Ishikawa (cell line): Measurements from ENCODE around the gene CCDC138.

Source experiments
- CEBPB ChIP-seq: IDR thresholded peaks from 2 replicates; pipeline ENCODE4 v1.6.1; 2012
- CREB1 ChIP-seq: IDR thresholded peaks from 2 replicates; pipeline ENCODE4 v1.6.1; 2012; ENCODE audit warnings: low read depth
- EGR1 ChIP-seq: IDR thresholded peaks from 2 replicates; pipeline ENCODE4 v1.6.1; 2012
- EP300 ChIP-seq: IDR thresholded peaks from 2 replicates; pipeline ENCODE4 v1.6.1; 2012; ENCODE audit warnings: borderline replicate concordance
- FOXM1 ChIP-seq: IDR thresholded peaks from 2 replicates; pipeline ENCODE4 v1.6.1; 2012; ENCODE audit warnings: low read depth, borderline replicate concordance
- NFIC ChIP-seq: IDR thresholded peaks from 2 replicates; pipeline ENCODE4 v1.6.1; 2012
- RAD21 ChIP-seq: IDR thresholded peaks from 2 replicates; pipeline ENCODE4 v1.6.1; 2012; ENCODE audit warnings: low read depth
- TAF1 ChIP-seq: IDR thresholded peaks from 2 replicates; pipeline ENCODE4 v1.6.1; 2012; ENCODE audit warnings: low read depth, mild to moderate bottlenecking
- TCF12 ChIP-seq: IDR thresholded peaks from 2 replicates; pipeline ENCODE4 v1.6.1; 2012; ENCODE audit warnings: low read depth
- TEAD4 ChIP-seq: IDR thresholded peaks from 2 replicates; pipeline ENCODE4 v1.6.1; 2012
- USF1 ChIP-seq: IDR thresholded peaks from 2 replicates; pipeline ENCODE4 v1.6.1; 2012
- YY1 ChIP-seq: IDR thresholded peaks from 2 replicates; pipeline ENCODE4 v1.6.1; 2012; ENCODE audit warnings: low read depth
- ZBTB7A ChIP-seq: IDR thresholded peaks from 2 replicates; pipeline ENCODE4 v1.6.1; 2012; ENCODE audit warnings: low read depth
- TF ChIP-seq, protein P1 (sequence below): IDR thresholded peaks from 2 replicates; pipeline ENCODE4 v1.6.1; 2012
- TF ChIP-seq, protein P2 (sequence below): IDR thresholded peaks from 2 replicates; pipeline ENCODE4 v1.6.1; 2012; ENCODE audit warnings: low read depth, mild to moderate bottlenecking

CCDC138 gene

GRCh38 chr2:108786354-108787215 lies at the start of gene CCDC138:
CCDC138 (plus strand) TSS chr2:108786771; CDS start chr2:108786823, 52 bp downstream.
- TF ChIP-seq EGR1, result 0 out of 2 replicates have a peak, but pooled peaks have one; percentile 26
- peak; percentile 43 for TF ChIP-seq TEAD4
- TF ChIP-seq, protein P1, sequence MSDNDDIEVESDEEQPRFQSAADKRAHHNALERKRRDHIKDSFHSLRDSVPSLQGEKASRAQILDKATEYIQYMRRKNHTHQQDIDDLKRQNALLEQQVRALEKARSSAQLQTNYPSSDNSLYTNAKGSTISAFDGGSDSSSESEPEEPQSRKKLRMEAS, result peak; percentile 66
- TF ChIP-seq CEBPB, result no peak
- peak; percentile 65; the same call in 1 of the 2 replicates for TF ChIP-seq CREB1
- no peak for TF ChIP-seq YY1
- 0 out of 2 replicates have a peak, but pooled peaks have one; percentile 18 for TF ChIP-seq TCF12
- TF ChIP-seq ZBTB7A, result peak; percentile 85
- TF ChIP-seq TAF1, result peak; percentile 59; the same call in 1 of the 2 replicates

- TF ChIP-seq YY1 (no peak), ZBTB7A (no peak), TCF12 (no peak), CREB1 (no peak), CEBPB (no peak), FOXM1 (no peak), NFIC (no peak), TEAD4 (no peak), RAD21 (no peak), TAF1 (no peak), EP300 (no peak), EGR1 (no peak), USF1 (no peak)
- TF ChIP-seq, protein P2, sequence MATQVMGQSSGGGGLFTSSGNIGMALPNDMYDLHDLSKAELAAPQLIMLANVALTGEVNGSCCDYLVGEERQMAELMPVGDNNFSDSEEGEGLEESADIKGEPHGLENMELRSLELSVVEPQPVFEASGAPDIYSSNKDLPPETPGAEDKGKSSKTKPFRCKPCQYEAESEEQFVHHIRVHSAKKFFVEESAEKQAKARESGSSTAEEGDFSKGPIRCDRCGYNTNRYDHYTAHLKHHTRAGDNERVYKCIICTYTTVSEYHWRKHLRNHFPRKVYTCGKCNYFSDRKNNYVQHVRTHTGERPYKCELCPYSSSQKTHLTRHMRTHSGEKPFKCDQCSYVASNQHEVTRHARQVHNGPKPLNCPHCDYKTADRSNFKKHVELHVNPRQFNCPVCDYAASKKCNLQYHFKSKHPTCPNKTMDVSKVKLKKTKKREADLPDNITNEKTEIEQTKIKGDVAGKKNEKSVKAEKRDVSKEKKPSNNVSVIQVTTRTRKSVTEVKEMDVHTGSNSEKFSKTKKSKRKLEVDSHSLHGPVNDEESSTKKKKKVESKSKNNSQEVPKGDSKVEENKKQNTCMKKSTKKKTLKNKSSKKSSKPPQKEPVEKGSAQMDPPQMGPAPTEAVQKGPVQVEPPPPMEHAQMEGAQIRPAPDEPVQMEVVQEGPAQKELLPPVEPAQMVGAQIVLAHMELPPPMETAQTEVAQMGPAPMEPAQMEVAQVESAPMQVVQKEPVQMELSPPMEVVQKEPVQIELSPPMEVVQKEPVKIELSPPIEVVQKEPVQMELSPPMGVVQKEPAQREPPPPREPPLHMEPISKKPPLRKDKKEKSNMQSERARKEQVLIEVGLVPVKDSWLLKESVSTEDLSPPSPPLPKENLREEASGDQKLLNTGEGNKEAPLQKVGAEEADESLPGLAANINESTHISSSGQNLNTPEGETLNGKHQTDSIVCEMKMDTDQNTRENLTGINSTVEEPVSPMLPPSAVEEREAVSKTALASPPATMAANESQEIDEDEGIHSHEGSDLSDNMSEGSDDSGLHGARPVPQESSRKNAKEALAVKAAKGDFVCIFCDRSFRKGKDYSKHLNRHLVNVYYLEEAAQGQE, result no peak
- TF ChIP-seq, protein P1, result no peak
Measured at GRCh38 chr2:108776475-108776874, 10.1 kb upstream of the CCDC138 start.

- TF ChIP-seq TCF12 (no peak), USF1 (no peak), RAD21 (no peak), YY1 (no peak), ZBTB7A (no peak), CREB1 (no peak), EGR1 (no peak), CEBPB (no peak), TEAD4 (no peak), EP300 (no peak), NFIC (no peak), TAF1 (no peak), FOXM1 (no peak)
- TF ChIP-seq, protein P2, result no peak
- TF ChIP-seq, protein P1, result no peak
Measured at GRCh38 chr2:108778857-108779256, 7.7 kb upstream of the CCDC138 start.

DNA sequence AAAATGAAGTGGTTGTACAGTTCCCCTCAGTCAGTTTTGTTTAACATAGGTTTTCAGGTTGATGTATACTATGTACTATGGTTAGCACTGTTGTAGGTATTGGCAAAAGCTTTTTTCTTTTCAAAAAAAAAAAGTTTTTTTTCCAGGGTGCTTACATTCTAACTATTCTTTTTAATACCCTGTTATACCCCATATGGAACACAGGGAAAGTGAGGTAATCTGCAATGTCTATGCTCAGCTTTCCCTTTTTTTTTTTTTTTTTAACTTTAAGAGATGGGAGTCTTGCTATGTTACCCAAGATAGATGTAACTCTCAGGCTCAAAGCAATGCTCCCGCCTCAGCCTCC lies 590 bp upstream of the CCDC138 start:
- TF ChIP-seq ZBTB7A, result no peak
- TF ChIP-seq TAF1, result no peak
- no peak for TF ChIP-seq YY1
- TF ChIP-seq, protein P1, result no peak
- no peak for TF ChIP-seq EGR1
- no peak for TF ChIP-seq NFIC
- TF ChIP-seq USF1, result no peak
- TF ChIP-seq CEBPB, result no peak
- TF ChIP-seq FOXM1, result no peak
- TF ChIP-seq EP300, result no peak
- TF ChIP-seq TCF12, result no peak
- TF ChIP-seq TEAD4, result no peak
- no peak for TF ChIP-seq CREB1
- TF ChIP-seq, protein P2, result no peak
- no peak for TF ChIP-seq RAD21
